ENCODE results near the gene ALAD. TPM values are rescaled to one million over a fixed set of nuclear protein-coding genes. Genes with fewer than 3 reads are reported as not detected.

Gene ALAD
- polyA plus RNA-seq, 3 donors = 40.1 to 43.8 (median 41.3) TPM

- DNase-seq (ENCODE audit: low read depth in 3 of 3, low spot score in 2 of 3) = no peak
Measured at GRCh38 chr9:113350107-113350661, 50.9 kb downstream of the ALAD start.

GRCh38 chr9:113349445-113350094 is 51.5 kb downstream of the ALAD start, which contains the start of gene BSPRY:
BSPRY (plus strand) TSS chr9:113349541; CDS start chr9:113349580, 39 bp downstream.
- no peak for DNase-seq (ENCODE audit: low read depth in 3 of 3, low spot score in 2 of 3)

DNA sequence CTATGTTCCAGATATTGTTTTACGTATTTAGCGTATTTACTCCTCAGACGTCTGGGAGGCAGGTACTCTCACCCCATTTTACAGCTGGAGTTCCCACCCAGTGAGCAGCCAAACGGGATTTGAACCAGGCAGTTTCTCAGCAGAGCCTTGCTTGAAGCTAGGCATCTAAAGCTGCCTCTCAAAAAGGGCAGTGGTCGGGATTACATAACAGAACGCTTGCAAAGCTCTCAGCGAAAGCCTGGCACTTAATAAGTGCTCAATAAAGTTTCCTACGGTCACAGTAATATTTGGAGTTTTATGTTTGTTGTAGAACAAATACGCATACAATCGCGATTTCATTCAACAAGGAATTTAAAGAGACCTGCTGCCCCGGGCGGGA is 52.0 kb downstream of the ALAD start:
- no peak for DNase-seq (ENCODE audit: low read depth in 3 of 3, low spot score in 2 of 3)

DNA sequence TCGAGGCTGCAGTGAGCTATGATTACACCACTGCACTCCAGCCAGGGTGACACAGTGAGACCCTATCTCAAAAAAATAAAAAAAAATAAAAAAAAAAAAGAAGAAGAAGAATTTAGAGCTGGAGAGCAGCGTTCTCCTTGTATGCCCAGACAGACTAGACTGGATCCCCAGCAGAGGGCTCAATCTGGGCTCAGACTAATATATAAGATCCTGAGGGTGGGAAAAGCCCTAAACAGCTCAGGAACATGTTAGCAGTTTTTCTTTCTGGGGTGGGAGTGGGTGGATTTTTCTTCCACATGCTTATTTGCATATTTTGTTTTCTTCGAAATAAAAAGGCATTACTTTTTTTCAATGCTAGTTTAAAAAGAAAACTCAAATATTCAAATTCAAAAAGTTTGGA is 52.6 kb downstream of the ALAD start:
- no peak for DNase-seq (ENCODE audit: low read depth in 3 of 3, low spot score in 2 of 3)

DNA sequence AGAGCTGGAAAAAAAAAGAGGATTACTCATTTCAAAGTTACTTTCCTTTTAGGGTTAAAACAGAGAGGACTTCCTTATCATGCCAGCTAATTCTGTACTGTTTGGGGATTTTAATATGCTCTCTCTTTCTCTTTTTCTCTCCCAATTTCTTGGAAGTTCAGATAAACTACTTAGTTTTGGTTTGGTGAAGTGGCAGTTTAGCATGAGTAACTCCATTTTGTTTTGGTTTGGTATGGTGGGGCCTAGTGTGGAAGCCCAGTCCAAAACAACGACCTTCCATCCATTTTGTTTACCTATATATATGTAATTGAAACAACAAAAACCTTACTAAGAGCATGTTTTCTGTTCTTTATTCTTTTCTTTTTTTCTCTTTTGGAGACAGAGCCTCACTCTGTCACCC is 55.4 kb downstream of the ALAD start:
- DNase-seq (ENCODE audit: low read depth in 3 of 3, low spot score in 2 of 3) = no peak

DNA sequence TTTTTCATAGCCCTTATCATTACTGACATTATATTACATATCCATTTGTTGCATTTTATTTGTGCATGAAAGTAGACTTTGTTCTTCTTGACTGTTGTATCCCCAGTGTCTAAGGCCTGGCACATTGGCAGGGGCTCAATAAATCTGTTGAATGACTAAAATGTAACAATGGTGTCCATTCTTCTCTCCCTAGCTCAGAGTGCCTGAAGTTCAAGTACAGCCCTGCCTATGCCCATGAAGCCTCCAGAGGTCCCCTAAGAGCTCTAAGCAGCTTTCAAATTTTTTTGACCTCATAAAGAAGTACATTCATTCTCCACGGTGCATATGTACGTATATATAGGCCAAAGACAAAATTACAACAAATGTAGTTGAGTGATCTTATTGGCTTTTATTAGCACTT is 55.9 kb downstream of the ALAD start:
- DNase-seq (ENCODE audit: low read depth in 3 of 3, low spot score in 2 of 3) = no peak

GRCh38 chr9:113343732-113344231 is 57.3 kb downstream of the ALAD start:
- DNase-seq (ENCODE audit: low read depth in 3 of 3, low spot score in 2 of 3) = peak in 1 of 3 donors; percentile 61

- DNase-seq (ENCODE audit: low read depth in 3 of 3, low spot score in 2 of 3) = no peak
Measured at GRCh38 chr9:113341712-113342410, 59.2 kb downstream of the ALAD start.

GRCh38 chr9:113340011-113340699 is 60.9 kb downstream of the ALAD start, which contains the start of gene WDR31:
WDR31 (minus strand) TSS chr9:113340275; CDS start chr9:113332022, 8,253 bp downstream.
- DNase-seq (ENCODE audit: low read depth in 3 of 3, low spot score in 2 of 3) = peak; percentile 78 to 83 (median 82)

DNA sequence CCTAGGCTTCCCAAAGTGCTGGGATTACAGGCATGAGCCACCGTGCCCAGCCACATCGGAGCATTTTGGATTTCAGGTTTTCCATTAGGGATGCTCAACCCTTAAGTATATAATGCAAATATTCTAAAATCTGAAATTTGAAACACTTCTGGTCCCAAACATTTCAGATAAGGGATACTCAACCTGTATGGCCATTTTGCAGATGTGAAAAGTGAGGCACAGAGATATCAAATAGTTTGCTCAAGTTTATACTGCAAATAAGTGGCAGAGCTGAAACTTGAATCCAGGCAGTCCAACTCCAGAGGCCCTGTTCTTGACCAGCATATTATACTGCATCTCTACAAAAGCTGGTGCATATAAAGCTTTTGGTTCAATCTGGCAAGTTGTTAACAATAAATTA is 63.4 kb downstream of the ALAD start:
- DNase-seq (ENCODE audit: low read depth in 3 of 3, low spot score in 2 of 3) = no peak

Other genes with a start within 250 kb of the ALAD start
- 10 to 100 TPM; 28.8 to 32.1 (median 29.4) TPM for gene FKBP15, start 180.0 kb downstream of the ALAD start, polyA plus RNA-seq (ENCODE audit: insufficient read length in 3 of 3)
- 10 to 100 TPM; 26.9 to 29.2 (median 26.9) TPM for gene SLC31A1, start 179.7 kb downstream of the ALAD start, polyA plus RNA-seq (ENCODE audit: insufficient read length in 3 of 3)
- gene CDC26, start 125.7 kb downstream of the ALAD start, polyA plus RNA-seq (ENCODE audit: insufficient read length in 3 of 3) = 10 to 100 TPM; 43.1 to 49.3 (median 43.8) TPM
- gene PRPF4, start 125.6 kb downstream of the ALAD start, polyA plus RNA-seq (ENCODE audit: insufficient read length in 3 of 3) = 10 to 100 TPM; 39.2 to 41.0 (median 39.3) TPM
- 1 to 10 TPM; 5.2 to 6.6 (median 5.8) TPM for gene RNF183, start 97.9 kb downstream of the ALAD start, polyA plus RNA-seq (ENCODE audit: insufficient read length in 3 of 3)
- 1 to 10 TPM; 7.2 to 7.9 (median 7.6) TPM for gene WDR31, start 61.0 kb downstream of the ALAD start, polyA plus RNA-seq (ENCODE audit: insufficient read length in 3 of 3)
- 1 to 10 TPM; 7.3 to 9.7 (median 9.6) TPM for gene BSPRY, start 51.7 kb downstream of the ALAD start, polyA plus RNA-seq (ENCODE audit: insufficient read length in 3 of 3)
- gene HDHD3, start 24.3 kb downstream of the ALAD start, polyA plus RNA-seq (ENCODE audit: insufficient read length in 3 of 3) = 10 to 100 TPM; 26.9 to 35.8 (median 28.8) TPM
- gene POLE3, start 9.4 kb upstream of the ALAD start, polyA plus RNA-seq (ENCODE audit: insufficient read length in 3 of 3) = 10 to 100 TPM; 67.7 to 75.6 (median 69.5) TPM
- gene C9orf43, start 9.5 kb upstream of the ALAD start, polyA plus RNA-seq (ENCODE audit: insufficient read length in 3 of 3) = under 1 TPM; 0.69 to 0.76 (median 0.75) TPM
- 10 to 100 TPM; 45.1 to 47.4 (median 47.2) TPM for gene RGS3, start 62.4 kb upstream of the ALAD start, polyA plus RNA-seq (ENCODE audit: insufficient read length in 3 of 3)